Loucy (cell line): ENCODE results near the gene KNL1.
"Not testable (repeated sequence)": the region's sequence is repeated elsewhere in the genome, so short reads cannot be mapped to it uniquely, and the experiment has no call there.

Experiments used
- EZH2phosphoT487 ChIP-seq: fragments of 200-600 bp; IDR thresholded peaks from 2 replicates; pipeline ENCODE4 v1.6.1; 2018; ENCODE audit warnings: antibody characterized with exemption, mild to moderate bottlenecking, moderate library complexity, borderline replicate concordance
- TF ChIP-seq, protein P1 (sequence below): fragments of 200-600 bp; sonication (generic); conservative IDR thresholded peaks from 2 replicates; pipeline ENCODE4 v1.5.1; 2014; ENCODE audit warnings: mild to moderate bottlenecking, antibody characterized with exemption, low read length

DNA sequence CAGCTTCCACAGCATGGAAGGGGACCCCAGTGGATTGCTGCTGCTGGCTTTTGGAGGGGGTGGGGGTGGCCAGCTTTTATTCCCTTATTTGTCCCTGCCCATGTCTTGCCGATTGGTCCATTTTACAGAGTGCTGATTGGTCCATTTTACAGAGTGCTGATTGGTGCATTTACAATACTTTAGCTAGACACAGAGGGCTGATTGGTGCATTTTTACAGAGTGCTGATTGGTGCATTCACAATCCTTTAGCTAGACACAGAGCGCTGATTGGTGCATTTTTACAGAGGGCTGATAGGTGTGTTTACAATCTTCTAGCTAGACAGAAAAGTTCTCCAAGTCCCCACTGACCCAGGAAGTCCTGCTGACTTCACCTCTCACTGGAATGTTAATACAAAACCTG is 12.3 kb upstream of the KNL1 start:
- TF ChIP-seq, protein P1, sequence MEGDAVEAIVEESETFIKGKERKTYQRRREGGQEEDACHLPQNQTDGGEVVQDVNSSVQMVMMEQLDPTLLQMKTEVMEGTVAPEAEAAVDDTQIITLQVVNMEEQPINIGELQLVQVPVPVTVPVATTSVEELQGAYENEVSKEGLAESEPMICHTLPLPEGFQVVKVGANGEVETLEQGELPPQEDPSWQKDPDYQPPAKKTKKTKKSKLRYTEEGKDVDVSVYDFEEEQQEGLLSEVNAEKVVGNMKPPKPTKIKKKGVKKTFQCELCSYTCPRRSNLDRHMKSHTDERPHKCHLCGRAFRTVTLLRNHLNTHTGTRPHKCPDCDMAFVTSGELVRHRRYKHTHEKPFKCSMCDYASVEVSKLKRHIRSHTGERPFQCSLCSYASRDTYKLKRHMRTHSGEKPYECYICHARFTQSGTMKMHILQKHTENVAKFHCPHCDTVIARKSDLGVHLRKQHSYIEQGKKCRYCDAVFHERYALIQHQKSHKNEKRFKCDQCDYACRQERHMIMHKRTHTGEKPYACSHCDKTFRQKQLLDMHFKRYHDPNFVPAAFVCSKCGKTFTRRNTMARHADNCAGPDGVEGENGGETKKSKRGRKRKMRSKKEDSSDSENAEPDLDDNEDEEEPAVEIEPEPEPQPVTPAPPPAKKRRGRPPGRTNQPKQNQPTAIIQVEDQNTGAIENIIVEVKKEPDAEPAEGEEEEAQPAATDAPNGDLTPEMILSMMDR: not testable (repeated sequence)
- not testable (repeated sequence) for TF ChIP-seq EZH2phosphoT487
